Endodermal cell (in vitro differentiated cells): ENCODE results near the gene STXBP4. TPM values are rescaled to one million over a fixed set of nuclear protein-coding genes. Genes with fewer than 3 reads are reported as not detected.

ENCODE experiments used
- DNase-seq: peaks from one replicate; pipeline ENCODE4 v3.0.0-alpha.2; 2017
- H3K27ac ChIP-seq: 2 replicates; pipeline ENCODE4 v1.5.1; 2013; ENCODE audit warnings: mild to moderate bottlenecking, low read depth, low read length, moderate library complexity
- H3K27me3 ChIP-seq: 2 replicates; pipeline ENCODE4 v1.6.1; 2013; ENCODE audit warnings: mild to moderate bottlenecking, low read length, moderate library complexity; ENCODE audit not compliant: insufficient read depth, control insufficient read depth, poor library complexity, severe bottlenecking
- H3K36me3 ChIP-seq: 2 replicates; pipeline ENCODE4 v1.7.0; 2013; ENCODE audit warnings: mild to moderate bottlenecking, low read length, moderate library complexity; ENCODE audit not compliant: control insufficient read depth, insufficient read depth
- H3K4me1 ChIP-seq: one replicate; pipeline ENCODE4 v1.7.0; 2013; ENCODE audit warnings: low read length; ENCODE audit not compliant: control insufficient read depth, insufficient read depth
- H3K4me3 ChIP-seq: 2 replicates; pipeline ENCODE4 v1.5.1; 2013; ENCODE audit warnings: mild to moderate bottlenecking, low read length, moderate library complexity
- H3K9ac ChIP-seq: 2 replicates; pipeline ENCODE4 v1.6.1; 2013; ENCODE audit warnings: mild to moderate bottlenecking, low read length, moderate library complexity; ENCODE audit not compliant: poor library complexity, severe bottlenecking; ENCODE audit errors: extremely low read depth
- H3K9me3 ChIP-seq: 2 replicates; pipeline ENCODE4 v1.6.1; 2013; ENCODE audit warnings: mild to moderate bottlenecking, low read length, moderate library complexity; ENCODE audit not compliant: control insufficient read depth
- H3K27ac Mint-ChIP-seq: 2 replicates; pipeline ENCODE4 v1.8.0; 2020; ENCODE audit warnings: mixed read lengths
- H3K27me3 Mint-ChIP-seq: 2 replicates; pipeline ENCODE4 v1.8.0; 2021; ENCODE audit warnings: mild to moderate bottlenecking, mixed read lengths; ENCODE audit not compliant: insufficient read depth
- H3K36me3 Mint-ChIP-seq: 2 replicates; pipeline ENCODE4 v1.8.0; 2020; ENCODE audit warnings: low read depth, mixed read lengths
- H3K4me1 Mint-ChIP-seq: 2 replicates; pipeline ENCODE4 v1.8.0; 2020; ENCODE audit warnings: mixed read lengths
- H3K4me3 Mint-ChIP-seq: 2 replicates; pipeline ENCODE4 v1.8.0; 2020; ENCODE audit warnings: mild to moderate bottlenecking, moderate library complexity, mixed read lengths
- H3K9me3 Mint-ChIP-seq: 2 replicates; pipeline ENCODE4 v1.8.0; 2020; ENCODE audit warnings: mild to moderate bottlenecking, mixed read lengths
- CTCF ChIP-seq: fragments of 200-600 bp; sonication (generic); conservative IDR thresholded peaks from 2 replicates; pipeline ENCODE4 v1.5.0; 2021; ENCODE audit warnings: antibody characterized with exemption, mild to moderate bottlenecking
- WGBS, 2 experiments: methylation state at CpG; one replicate each; pipeline versions ENCODE4 v1.1.5 to v1.1.7; 2013; ENCODE audit warnings: missing lambda C conversion rate in 2 of 2, mixed read lengths in 1 of 2; ENCODE audit not compliant: insufficient coverage in 1 of 2, insufficient read length in 1 of 2; 5-methylcytosine and 5-hydroxymethylcytosine counted together
- total RNA-seq, 2 donors: library from RNA; stranded (reverse); fragmentation: NEBNext Ultra II Directional in 1 of 2; extraction: Animal tissue kit (Norgen Biotek cat#: 25700) in 1 of 2; gene quantifications; 2 replicates in 1 of 2; 3 replicates in 1 of 2; pipeline ENCODE4 v1.2.1, GENCODE V29; 2021

Gene STXBP4
- total RNA-seq, 2 donors from 2014 or later: 15.5 to 18.0 TPM

- peaks cover 2% of the 10 kb centered on the region for H3K9me3 Mint-ChIP-seq
- H3K4me1 Mint-ChIP-seq: peaks cover 14% of the 10 kb centered on the region
- DNase-seq: no peak
- Histone ChIP-seq H3K9me3 (peaks cover 7% of the 10 kb centered on the region), H3K27ac (no peak overlapping the region), H3K27me3 (peaks cover 43% of the 10 kb centered on the region), H3K36me3 (no peaks in the 10 kb centered on the region), H3K4me3 (no peak overlapping the region), H3K9ac (no peak overlapping the region), H3K4me1 (no peaks in the 10 kb centered on the region)
- no peak overlapping the region for H3K27ac Mint-ChIP-seq
- TF ChIP-seq CTCF: no peak
- peaks cover 16% of the 10 kb centered on the region for H3K27me3 Mint-ChIP-seq
- H3K4me3 Mint-ChIP-seq: no peak overlapping the region
- H3K36me3 Mint-ChIP-seq: peaks cover 4% of the 10 kb centered on the region
Observed at GRCh38 chr17:55054429-55054828, 85.9 kb downstream of the STXBP4 start.

GRCh38 chr17:55056526-55056925 is 88.0 kb downstream of the STXBP4 start:
- H3K9ac ChIP-seq: no peak overlapping the region
- peaks cover 2% of the 10 kb centered on the region for H3K9me3 Mint-ChIP-seq
- DNase-seq: no peak
- no peak overlapping the region for H3K27ac ChIP-seq
- no peaks in the 10 kb centered on the region for H3K36me3 Mint-ChIP-seq
- peaks cover 33% of the 10 kb centered on the region for H3K27me3 Mint-ChIP-seq
- peaks cover 22% of the 10 kb centered on the region for H3K4me1 Mint-ChIP-seq
- no peak overlapping the region for H3K4me3 Mint-ChIP-seq
- no peak overlapping the region for H3K27ac Mint-ChIP-seq
- no peaks in the 10 kb centered on the region for H3K9me3 ChIP-seq
- no peaks in the 10 kb centered on the region for H3K4me1 ChIP-seq
- no peak for TF ChIP-seq CTCF
- H3K4me3 ChIP-seq: no peak overlapping the region
- no peaks in the 10 kb centered on the region for H3K36me3 ChIP-seq
- H3K27me3 ChIP-seq: peaks cover 62% of the 10 kb centered on the region
- 92 to 100% methylated on average over 1 to 4 of the region's 4 CpGs for WGBS, 2 experiments

- Histone ChIP-seq H3K4me3 (no peak overlapping the region), H3K9ac (no peak overlapping the region), H3K27ac (no peak overlapping the region), H3K9me3 (no peaks in the 10 kb centered on the region), H3K36me3 (no peaks in the 10 kb centered on the region), H3K4me1 (no peaks in the 10 kb centered on the region), H3K27me3 (peaks cover 68% of the 10 kb centered on the region)
- H3K36me3 Mint-ChIP-seq: no peaks in the 10 kb centered on the region
- peaks cover 22% of the 10 kb centered on the region for H3K4me1 Mint-ChIP-seq
- peaks cover 39% of the 10 kb centered on the region for H3K27me3 Mint-ChIP-seq
- no peak for DNase-seq
- no peak for TF ChIP-seq CTCF
- H3K9me3 Mint-ChIP-seq: peaks cover 2% of the 10 kb centered on the region
- no peak overlapping the region for H3K4me3 Mint-ChIP-seq
- WGBS, 2 experiments: 96 to 100% methylated on average over 3 of the region's 3 CpGs
- H3K27ac Mint-ChIP-seq: no peak overlapping the region
Observed at GRCh38 chr17:55057184-55057583, 88.6 kb downstream of the STXBP4 start.
